ENCODE measurements around the gene CSMD2.

GRCh38 chr1:33824971-33825370 is 340.1 kb downstream of the CSMD2 start:
- TF ChIP-seq, protein P1, sequence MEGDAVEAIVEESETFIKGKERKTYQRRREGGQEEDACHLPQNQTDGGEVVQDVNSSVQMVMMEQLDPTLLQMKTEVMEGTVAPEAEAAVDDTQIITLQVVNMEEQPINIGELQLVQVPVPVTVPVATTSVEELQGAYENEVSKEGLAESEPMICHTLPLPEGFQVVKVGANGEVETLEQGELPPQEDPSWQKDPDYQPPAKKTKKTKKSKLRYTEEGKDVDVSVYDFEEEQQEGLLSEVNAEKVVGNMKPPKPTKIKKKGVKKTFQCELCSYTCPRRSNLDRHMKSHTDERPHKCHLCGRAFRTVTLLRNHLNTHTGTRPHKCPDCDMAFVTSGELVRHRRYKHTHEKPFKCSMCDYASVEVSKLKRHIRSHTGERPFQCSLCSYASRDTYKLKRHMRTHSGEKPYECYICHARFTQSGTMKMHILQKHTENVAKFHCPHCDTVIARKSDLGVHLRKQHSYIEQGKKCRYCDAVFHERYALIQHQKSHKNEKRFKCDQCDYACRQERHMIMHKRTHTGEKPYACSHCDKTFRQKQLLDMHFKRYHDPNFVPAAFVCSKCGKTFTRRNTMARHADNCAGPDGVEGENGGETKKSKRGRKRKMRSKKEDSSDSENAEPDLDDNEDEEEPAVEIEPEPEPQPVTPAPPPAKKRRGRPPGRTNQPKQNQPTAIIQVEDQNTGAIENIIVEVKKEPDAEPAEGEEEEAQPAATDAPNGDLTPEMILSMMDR (IDR thresholded peaks at IDR 0.05), result no peak
- no peak for TF ChIP-seq POLR2A (IDR thresholded peaks at IDR 0.05)
